Panc1 (cell line): ENCODE data around the gene PLCL1. TPM values are rescaled to one million over a fixed set of nuclear protein-coding genes. Genes with fewer than 3 reads are reported as not detected.

Source experiments
- ATAC-seq: fragments of 200-7000 bp; cut with Tn5 transposase; 2 replicates; pipeline ENCODE4 v1.9.1; 2020; ENCODE audit warnings: mild to moderate bottlenecking, moderate library complexity
- BruUV-seq: library from RNA; stranded (reverse); fragments of 400-500 nt; replicated peaks from 2 replicates; lab custom pipeline; 2021; lab: Mats Ljungman, UMichigan
- CTCF ChIA-PET: fragments of 300-600 bp; sonication (Branson Sonifier 250); formaldehyde crosslinking; loops from one replicate; lab custom pipeline; 2022; ENCODE audit warnings: antibody characterized with exemption; lab: Charles Lee
- POLR2A ChIA-PET: fragments of 300-600 bp; sonication (Branson Sonifier 250); formaldehyde crosslinking; loops from one replicate; lab custom pipeline; 2022; ENCODE audit warnings: antibody characterized with exemption; lab: Charles Lee
- DNase-seq: peaks from one replicate; pipeline ENCODE4 v3.0.0-alpha.2; 2010; ENCODE audit warnings: low read depth, low spot score
- H3K27ac ChIP-seq: 2 replicates; pipeline ENCODE4 v1.5.1; 2011; ENCODE audit warnings: mild to moderate bottlenecking, low read length, inconsistent platforms
- H3K27me3 ChIP-seq: fragments of 200-500 bp; sonication (Bioruptor generic); 2 replicates; pipeline ENCODE4 v1.6.0; 2014; ENCODE audit warnings: low read length, inconsistent platforms; ENCODE audit not compliant: control insufficient read depth, insufficient read depth
- H3K36me3 ChIP-seq: fragments of 200-500 bp; sonication (Bioruptor generic); 2 replicates; pipeline ENCODE4 v1.5.1; 2014; ENCODE audit warnings: inconsistent platforms, mild to moderate bottlenecking, low read length, moderate library complexity; ENCODE audit not compliant: control insufficient read depth, insufficient read depth
- H3K4me1 ChIP-seq: 2 replicates; pipeline ENCODE4 v1.5.1; 2011; ENCODE audit warnings: inconsistent platforms, mild to moderate bottlenecking, low read length, moderate library complexity; ENCODE audit not compliant: control insufficient read depth, insufficient read depth
- H3K4me3 ChIP-seq, 2 experiments: 2 replicates each; pipeline ENCODE4 v1.5.1; 2011 to 2012; ENCODE audit warnings: low read depth in 2 of 2, low read length in 2 of 2, mild to moderate bottlenecking in 2 of 2, inconsistent platforms in 1 of 2, moderate library complexity in 1 of 2
- H3K9me3 ChIP-seq: fragments of 200-500 bp; sonication (Bioruptor generic); 2 replicates; pipeline ENCODE4 v1.5.1; 2014; ENCODE audit warnings: low read depth, mild to moderate bottlenecking, inconsistent platforms, low read length, moderate library complexity; ENCODE audit not compliant: control insufficient read depth, insufficient read depth
- CTCF ChIP-seq: fragments of 450-650 bp; IDR thresholded peaks from 2 replicates; pipeline ENCODE4 v1.5.1; 2017; ENCODE audit warnings: mild to moderate bottlenecking
- POLR2AphosphoS5 ChIP-seq: IDR thresholded peaks from 2 replicates; pipeline ENCODE4 v1.6.1; 2012; ENCODE audit warnings: mild to moderate bottlenecking, low read depth, low read length, moderate library complexity
- REST ChIP-seq, 2 experiments: IDR thresholded peaks; 2 replicates each; pipeline ENCODE4 v1.6.1; 2011 to 2012; ENCODE audit warnings: low read depth in 2 of 2, control low read depth in 1 of 2, low read length in 1 of 2, mild to moderate bottlenecking in 1 of 2, moderate library complexity in 1 of 2; ENCODE audit not compliant: insufficient read depth in 1 of 2
- SIN3A ChIP-seq: IDR thresholded peaks from 2 replicates; pipeline ENCODE4 v1.6.1; 2012; ENCODE audit warnings: low read depth, mild to moderate bottlenecking, low read length, moderate library complexity, borderline replicate concordance; ENCODE audit not compliant: insufficient read depth
- TCF7L2 ChIP-seq: IDR thresholded peaks from 2 replicates; pipeline ENCODE4 v1.6.1; 2011; ENCODE audit warnings: mild to moderate bottlenecking, low read depth, low read length, inconsistent platforms
- in situ Hi-C: cut with HindIII; loops from 2 replicates; pipeline ENCODE4 v1.10.0; 2016; ENCODE audit warnings: low sequenced_read_pairs, low pct_unique_long_range_greater_than_20kb
- intact Hi-C: fragments of 100-400 bp; cut with micrococcal nuclease; formaldehyde crosslinking; loops from one replicate; pipeline ENCODE4 v1.10.0; 2022; ENCODE audit not compliant: unreplicated experiment
- total RNA-seq: library from RNA; stranded (reverse); gene quantifications from one replicate; pipeline ENCODE4 v1.2.1, GENCODE V29; 2021; ENCODE audit not compliant: unreplicated experiment

PLCL1 gene
- total RNA-seq, 1 experiment from 2014 or later: not detected

GRCh38 chr2:197925204-197925603, 120.8 kb downstream of the PLCL1 start:
- H3K9me3 ChIP-seq: no peaks in the 10 kb centered on the region
- no peaks in the 10 kb centered on the region for H3K4me1 ChIP-seq
- H3K4me3 ChIP-seq: no peak overlapping the region
- ChIA-PET POLR2A (no interaction called here), CTCF (no interaction called here)
- in situ Hi-C loops (no loop called here), intact Hi-C loops (no loop called here)
- DNase-seq (no peak), ATAC-seq (no peak)
- no peaks in the 10 kb centered on the region for H3K36me3 ChIP-seq
- TF ChIP-seq TCF7L2 (no peak), CTCF (no peak), SIN3A (no peak), POLR2AphosphoS5 (no peak)
- BruUV-seq: no TSS peak
- H3K27me3 ChIP-seq: 0 out of 2 replicates have a peak, but pooled peaks cover 3% of the 10 kb centered on the region
- H3K27ac ChIP-seq: no peak overlapping the region

GRCh38 chr2:197925976-197926375, 121.6 kb downstream of the PLCL1 start:
- no peaks in the 10 kb centered on the region for H3K36me3 ChIP-seq
- no peak overlapping the region for H3K27ac ChIP-seq
- ChIA-PET POLR2A (no interaction called here), CTCF (no interaction called here)
- intact Hi-C loops (no loop called here), in situ Hi-C loops (no loop called here)
- DNase-seq (no peak), ATAC-seq (no peak)
- H3K27me3 ChIP-seq: 0 out of 2 replicates have a peak, but pooled peaks cover 3% of the 10 kb centered on the region
- no peak overlapping the region for H3K4me3 ChIP-seq
- no peaks in the 10 kb centered on the region for H3K9me3 ChIP-seq
- no TSS peak for BruUV-seq
- TF ChIP-seq REST (IDR thresholded peaks at IDR 0.05; ENCODE audit: insufficient read depth in 1 of 2, low read depth in 2 of 2, low read length in 1 of 2) (no peak), CTCF (no peak), SIN3A (no peak), TCF7L2 (no peak)
- H3K4me1 ChIP-seq: no peaks in the 10 kb centered on the region
